HG02798 (cell line): ENCODE results near the gene FOXD2.
"Not testable (repeated sequence)": the region's sequence is repeated elsewhere in the genome, so short reads cannot be mapped to it uniquely, and the experiment has no call there.

Experiments used
- ATAC-seq: cut with Tn5 transposase; IDR thresholded peaks from one replicate; pipeline ENCODE4 v1.9.1; 2021; ENCODE audit warnings: mild to moderate bottlenecking; ENCODE audit not compliant: unreplicated experiment, poor library complexity

FOXD2 gene

DNA sequence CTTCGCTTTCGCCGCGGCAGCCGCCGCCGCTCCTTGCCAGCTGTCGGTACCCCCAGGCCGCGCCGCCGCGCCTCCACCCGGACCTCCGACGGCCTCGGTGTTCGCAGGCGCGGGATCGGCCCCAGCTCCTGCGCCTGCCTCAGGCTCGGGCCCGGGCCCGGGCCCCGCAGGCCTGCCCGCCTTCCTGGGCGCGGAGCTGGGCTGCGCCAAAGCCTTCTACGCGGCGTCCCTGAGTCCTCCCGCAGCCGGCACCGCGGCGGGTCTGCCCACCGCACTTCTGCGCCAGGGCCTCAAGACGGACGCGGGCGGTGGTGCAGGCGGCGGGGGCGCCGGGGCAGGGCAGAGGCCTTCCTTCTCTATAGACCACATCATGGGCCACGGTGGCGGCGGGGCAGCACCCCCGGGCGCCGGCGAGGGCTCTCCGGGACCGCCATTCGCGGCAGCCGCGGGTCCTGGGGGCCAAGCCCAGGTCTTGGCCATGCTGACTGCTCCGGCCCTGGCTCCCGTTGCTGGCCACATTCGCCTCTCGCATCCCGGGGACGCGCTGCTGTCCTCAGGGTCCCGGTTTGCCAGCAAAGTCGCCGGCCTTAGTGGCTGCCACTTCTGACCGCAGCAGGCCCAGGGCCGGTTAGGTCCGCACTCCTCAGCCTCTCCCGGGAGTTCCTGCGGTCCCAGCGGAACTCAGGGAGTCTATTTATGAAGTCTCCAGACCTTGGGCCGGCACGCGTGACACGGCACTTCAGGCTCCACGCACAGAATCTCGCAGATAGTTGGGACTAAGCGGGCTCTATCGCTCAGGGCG is 1.4 kb downstream of the FOXD2 start:
- ATAC-seq, result no peak

- ATAC-seq, result no peak
Observed at GRCh38 chr1:47439819-47440598, 2.2 kb downstream of the FOXD2 start.

DNA sequence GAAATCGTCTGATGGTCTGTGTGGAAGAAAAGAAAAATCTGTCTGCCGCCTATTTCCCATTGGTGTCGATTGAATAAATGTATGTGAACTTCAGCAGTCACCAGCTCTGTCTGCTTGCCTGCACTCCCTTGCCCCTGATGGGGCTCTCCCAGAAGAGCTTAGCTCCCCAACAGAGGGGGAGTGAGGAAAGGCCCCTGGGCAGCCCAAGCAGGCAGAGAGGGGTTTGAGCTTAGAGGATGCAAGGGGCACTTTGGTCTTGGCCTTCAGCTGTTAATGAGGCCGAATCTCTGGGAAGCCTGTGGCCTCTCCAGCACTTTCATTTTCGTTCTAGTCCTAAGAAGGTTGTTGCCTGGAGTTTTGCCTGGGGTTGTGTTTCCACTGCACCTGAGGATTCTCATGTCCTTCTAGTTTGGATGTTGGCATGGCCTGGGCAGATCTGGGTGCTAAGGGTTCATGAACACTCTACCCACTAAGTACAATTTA is 2.8 kb downstream of the FOXD2 start:
- no peak for ATAC-seq

- ATAC-seq, result no peak
Observed at GRCh38 chr1:47441450-47442106, 3.7 kb downstream of the FOXD2 start.

- ATAC-seq, result no peak
Observed at GRCh38 chr1:47442202-47442601, 4.4 kb downstream of the FOXD2 start.

DNA sequence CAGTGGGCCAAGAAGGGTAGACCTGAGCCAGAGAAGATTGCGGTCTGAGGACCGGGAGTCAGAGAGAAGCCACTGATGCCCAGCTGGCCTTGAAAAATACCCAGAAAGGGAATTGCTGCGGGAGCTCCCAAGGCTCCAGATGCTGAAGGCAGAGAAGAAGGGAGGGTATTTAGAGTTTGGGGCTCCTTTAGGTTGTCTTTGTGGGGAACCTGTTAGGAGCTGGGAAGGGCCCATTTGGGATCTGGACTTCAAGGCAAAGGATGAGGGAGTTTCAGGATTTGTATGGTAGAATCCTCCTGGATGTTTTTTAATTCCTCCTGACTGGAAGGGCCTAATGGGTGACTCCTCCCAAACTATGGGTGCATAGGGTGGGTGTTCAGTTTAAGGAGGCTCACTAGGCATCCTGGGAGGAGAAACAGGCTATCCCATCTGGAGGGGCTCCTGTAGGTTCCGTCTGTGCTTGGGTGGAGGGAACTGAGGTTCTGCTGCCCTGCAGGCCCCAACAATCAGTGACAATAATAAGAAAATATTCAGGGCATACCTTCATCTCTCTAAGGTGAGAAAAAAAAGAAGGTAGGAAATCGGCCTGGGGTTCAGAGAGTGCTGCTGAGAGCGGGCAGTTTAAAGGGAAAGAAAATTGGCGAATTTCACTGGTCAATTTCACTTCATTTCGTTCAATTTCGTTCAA is 5.1 kb downstream of the FOXD2 start:
- no peak for ATAC-seq

DNA sequence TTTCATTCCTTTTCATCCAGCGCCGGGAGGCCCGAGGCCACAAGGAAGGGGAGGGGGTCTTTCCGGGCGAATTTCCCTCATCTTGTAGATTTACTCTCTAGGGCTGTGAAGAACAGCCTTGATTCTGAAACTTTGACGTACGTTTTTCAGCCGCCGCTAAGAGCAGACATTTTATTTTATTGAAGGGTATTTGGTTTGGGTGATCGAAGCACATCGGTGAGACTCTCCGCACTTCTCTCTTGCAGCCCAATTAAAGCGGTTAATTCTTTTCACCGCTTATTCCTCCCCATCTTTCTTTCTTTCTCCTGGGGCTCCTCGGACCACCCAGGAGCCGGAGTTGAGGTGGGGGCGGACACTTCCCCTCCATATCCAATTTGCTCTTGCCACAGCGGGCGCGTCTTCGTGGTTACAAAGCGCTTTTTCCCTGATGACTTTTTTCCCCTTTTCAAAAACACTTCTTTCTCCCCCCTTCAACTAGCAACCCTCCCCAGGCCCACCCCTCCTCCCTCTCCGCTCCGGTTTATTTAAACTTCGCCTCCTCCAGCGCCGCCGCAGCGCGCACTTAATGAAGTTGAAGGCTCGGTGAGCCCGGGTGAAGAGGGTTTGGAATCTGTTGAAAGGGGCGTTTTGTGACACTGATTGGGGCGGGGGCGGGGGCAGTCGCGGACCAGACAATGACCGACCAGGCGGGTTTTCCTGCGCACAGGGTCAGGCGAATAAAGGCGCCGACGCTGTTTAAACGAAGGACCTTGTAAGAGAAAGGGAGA is 5.9 kb downstream of the FOXD2 start:
- ATAC-seq, result no peak

- ATAC-seq, result no peak
Observed at GRCh38 chr1:47444297-47444561, 6.4 kb downstream of the FOXD2 start.

DNA sequence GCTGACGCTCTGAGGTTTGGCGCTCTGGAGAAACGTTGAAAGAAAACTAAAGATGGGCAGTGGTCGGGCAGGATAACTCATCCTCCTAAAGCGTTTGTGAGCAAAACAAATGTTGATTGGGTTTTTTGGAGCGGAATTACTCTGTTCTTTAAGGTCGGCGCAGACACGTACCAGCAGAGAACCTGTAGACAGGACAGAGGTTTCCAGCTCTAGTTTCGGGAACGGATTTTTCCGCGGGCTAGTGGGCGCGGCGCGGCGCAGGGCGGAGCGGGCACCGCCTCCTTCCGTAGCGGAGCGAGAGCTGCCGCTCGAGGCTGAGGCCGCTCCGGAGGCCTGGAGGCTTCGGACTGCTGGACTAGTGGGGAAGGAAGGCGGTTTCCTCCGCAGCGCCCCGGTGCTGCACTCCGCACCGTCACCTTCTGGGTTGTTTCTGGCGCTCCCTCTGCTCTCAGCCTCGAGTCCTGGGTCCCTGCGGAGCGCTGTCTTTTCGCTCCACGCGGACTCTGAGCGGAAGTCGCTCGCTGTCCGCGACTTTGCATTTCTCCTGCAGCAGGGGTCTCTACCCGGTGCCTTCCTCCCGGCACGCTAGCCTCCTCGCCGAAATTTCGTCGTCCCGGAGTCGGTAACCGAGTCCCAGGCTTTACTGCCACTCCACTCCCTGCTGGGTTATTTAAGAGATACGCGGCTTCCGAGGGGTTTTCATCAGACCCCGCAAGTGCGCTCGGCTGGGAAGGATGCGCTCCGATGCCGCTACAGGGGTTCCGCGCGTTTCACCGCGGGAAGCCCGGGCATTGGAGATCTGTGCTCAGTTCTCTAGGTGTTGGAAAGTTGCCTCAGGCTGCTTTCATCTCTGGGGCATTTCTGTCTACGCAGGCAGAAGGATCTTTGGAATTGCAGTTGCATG is 7.0 kb downstream of the FOXD2 start:
- ATAC-seq, result no peak

GRCh38 chr1:47445823-47446550 is 8.1 kb downstream of the FOXD2 start:
- ATAC-seq, result no peak

DNA sequence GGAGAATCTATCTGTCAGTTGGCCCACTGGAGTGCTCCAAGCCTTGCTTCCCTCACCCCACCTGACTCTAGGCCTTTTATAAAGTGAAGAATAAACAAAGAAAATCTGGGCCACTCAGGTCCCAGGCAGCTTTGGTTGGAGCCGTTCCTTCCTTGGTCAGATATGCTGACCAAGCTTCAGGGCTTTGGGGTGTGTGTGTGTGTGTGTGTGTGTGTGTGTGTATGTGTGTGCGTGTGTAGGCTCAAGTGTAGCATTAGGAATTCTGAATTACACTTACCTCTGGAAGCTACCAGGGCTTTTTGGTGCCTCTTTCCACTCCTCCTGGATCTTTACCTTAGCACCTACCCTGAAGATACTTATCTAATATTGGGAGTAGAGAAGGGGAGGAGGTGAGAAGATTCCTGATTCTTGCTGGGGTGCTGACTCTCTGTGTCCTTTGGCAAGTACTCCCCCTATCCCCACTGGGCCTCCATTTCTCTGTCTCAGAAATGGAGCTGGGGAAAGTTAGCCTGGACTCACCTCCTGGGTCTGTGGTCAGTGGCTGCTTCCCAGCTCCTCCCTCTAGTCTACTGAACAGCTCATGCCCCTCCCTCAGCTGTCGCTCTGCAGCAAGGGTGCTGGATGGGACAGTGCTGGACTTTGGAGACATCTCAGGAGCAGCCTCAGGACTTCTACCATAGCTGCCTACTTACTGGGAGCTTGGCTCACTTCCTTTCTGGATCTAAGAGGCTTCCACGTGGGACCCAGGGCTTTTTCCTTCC is 10.8 kb downstream of the FOXD2 start:
- no peak for ATAC-seq

DNA sequence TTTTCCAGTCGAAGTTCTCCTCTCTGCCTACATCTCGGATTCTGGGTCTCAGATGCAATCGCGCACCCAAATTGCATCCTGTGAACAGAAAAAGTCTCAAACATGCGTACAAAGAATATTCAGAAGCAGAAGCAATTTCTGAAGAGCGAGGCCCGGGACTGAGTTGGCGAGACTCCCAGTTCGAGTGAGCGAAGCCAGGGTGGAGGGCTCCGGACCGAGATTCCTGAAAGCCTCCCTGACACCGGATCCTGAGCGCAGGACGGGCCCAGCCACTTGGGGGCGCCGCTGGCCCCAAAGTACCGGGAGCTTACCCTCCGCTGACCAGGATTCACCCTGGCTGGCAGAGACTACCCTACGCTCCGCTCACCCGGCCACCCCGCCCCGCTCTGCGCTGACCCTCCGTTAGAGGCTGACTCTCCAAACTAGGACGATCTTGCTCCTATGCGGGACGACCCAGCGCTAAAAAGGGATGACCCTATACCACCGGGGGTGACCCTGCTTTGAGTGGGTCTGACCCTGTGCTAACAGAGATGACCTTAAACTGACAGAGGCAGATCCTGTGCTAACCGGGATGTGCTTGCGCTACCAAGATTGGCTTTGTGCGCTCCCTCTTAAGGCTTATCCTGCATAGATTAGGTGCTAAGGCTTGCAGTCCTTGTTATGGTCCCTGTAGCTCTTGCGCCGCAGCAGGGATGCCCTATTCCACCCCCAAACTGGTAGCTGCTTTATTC is 12.1 kb downstream of the FOXD2 start:
- no peak for ATAC-seq

DNA sequence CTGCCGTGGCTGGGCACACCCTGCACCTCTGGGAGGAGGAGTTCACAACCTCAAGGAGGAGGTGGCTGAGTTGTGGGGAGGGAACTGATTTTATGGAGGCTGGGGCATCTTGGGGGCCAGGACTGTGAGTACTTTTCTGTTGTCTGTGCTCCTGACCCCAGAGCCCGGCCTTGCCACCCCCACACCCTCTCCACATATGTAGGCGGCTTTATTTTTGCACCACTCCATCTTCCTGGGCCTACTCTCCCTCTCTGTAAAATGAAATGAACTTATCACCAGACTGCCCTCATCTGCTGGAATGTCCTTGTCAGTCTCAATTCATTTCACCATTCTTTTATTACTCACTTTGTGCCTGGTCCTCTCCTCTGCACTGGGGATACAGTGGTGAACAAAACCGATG is 12.8 kb downstream of the FOXD2 start:
- ATAC-seq, result no peak

GRCh38 chr1:47452426-47452825 is 14.6 kb downstream of the FOXD2 start:
- ATAC-seq, result no peak

- ATAC-seq, result not testable (repeated sequence)
Observed at GRCh38 chr1:47453910-47454309, 16.1 kb downstream of the FOXD2 start.

DNA sequence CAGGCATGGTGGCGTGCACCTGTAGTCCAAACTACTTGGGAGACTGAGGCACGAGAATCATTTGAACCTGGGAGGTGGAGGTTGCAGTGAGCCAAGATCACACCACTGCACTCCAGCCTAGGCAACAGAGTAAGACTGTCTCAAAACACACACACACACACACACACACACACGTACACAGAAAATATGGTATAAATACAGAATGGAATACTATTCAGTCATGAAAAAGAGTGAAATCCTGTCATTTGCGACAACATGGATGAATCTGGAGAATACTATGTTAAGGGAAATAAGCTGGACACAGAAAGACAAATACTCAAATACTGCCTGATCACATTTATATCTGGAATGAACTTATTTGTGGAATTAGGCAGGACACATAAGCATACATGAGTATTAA is 18.4 kb downstream of the FOXD2 start:
- no peak for ATAC-seq

DNA sequence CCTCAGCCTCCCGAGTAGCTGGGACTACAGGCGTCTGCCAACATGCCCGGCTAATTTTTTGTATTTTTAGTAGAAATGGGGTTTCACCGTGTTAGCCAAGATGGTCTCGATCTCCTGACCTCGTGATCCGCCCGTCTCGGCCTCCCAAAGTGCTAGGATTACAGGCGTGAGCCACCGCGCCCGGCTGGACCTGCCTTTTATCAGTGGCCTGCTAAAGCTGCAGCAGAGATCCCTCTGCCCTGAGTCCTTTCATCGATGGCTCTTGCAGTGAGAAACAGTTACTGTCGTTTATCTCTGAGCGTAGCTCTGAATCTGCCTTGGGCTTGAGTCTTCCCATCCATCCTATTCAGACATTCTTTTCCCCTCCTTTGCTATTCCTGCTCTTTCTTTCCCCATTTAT is 19.7 kb downstream of the FOXD2 start:
- ATAC-seq, result not testable (repeated sequence)
